HG03432 (cell line): ENCODE data around the gene DNAH1.

Experiments used
- ATAC-seq: cut with Tn5 transposase; IDR thresholded peaks from one replicate; pipeline ENCODE4 v1.9.1; 2021; ENCODE audit warnings: mild to moderate bottlenecking, moderate library complexity; ENCODE audit not compliant: unreplicated experiment

The DNAH1 gene

DNA sequence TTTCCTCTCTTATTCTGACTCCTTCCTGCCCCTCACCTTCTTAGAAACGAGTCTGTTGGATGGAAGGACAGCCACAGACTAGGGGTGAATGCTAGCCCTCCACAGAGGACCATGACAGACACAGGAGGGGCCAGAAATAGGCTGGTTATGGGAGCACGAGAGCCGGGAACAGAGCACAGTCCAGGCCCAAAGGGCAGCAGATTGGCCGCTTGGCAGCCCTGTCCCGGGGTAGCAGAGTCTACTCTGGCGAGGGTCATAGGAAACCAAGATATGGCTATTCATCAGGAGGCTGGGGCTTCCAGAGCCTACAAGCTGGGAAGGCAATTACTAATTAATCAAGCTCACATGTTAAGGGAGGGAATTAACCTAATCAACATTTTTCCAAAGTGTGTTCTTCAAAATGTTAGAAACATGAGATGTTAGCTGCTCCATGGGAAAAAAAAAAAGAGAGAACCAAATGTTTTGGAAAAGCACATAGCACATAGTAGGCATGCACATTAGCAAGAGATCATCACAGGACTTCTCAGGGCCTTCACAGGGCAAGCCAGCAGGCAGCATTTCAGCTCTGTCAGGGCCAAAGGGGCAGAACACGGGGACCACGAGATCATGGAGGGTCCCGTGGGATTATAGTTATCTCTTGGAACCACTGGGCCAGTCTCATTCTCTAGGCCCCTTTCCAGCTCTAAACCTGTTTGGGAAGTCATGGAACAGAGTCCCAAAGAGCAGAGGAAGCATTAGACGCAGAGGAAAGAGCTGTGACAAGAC, 115.5 kb downstream of the DNAH1 start:
- no peak for ATAC-seq

DNA sequence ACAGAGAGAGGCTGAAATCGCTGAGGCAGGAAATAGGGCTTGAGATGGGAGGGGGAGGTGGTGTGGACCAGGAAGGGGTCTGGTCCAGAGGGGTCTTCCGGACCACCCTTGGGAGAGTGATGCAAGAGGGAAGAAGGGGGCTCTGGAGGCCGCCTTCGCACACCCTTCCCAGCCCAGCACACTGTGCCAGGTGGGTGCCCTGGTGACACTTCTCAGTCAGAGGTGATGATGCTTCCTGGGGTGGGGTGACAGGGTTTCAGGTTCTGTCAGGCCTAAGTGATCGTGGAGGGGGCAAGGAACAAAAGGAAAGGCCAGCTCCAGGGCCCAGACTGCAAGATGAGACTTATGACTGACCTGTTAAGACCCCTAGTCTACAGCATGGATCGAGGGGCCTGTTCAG, 116.1 kb downstream of the DNAH1 start:
- ATAC-seq, result no peak

GRCh38 chr3:52432691-52433141, 116.6 kb downstream of the DNAH1 start:
- no peak for ATAC-seq

GRCh38 chr3:52433328-52433995, 117.3 kb downstream of the DNAH1 start:
- ATAC-seq, result no peak

GRCh38 chr3:52433996-52434479, 117.9 kb downstream of the DNAH1 start:
- no peak for ATAC-seq

GRCh38 chr3:52434491-52435115, 118.5 kb downstream of the DNAH1 start:
- no peak for ATAC-seq

DNA sequence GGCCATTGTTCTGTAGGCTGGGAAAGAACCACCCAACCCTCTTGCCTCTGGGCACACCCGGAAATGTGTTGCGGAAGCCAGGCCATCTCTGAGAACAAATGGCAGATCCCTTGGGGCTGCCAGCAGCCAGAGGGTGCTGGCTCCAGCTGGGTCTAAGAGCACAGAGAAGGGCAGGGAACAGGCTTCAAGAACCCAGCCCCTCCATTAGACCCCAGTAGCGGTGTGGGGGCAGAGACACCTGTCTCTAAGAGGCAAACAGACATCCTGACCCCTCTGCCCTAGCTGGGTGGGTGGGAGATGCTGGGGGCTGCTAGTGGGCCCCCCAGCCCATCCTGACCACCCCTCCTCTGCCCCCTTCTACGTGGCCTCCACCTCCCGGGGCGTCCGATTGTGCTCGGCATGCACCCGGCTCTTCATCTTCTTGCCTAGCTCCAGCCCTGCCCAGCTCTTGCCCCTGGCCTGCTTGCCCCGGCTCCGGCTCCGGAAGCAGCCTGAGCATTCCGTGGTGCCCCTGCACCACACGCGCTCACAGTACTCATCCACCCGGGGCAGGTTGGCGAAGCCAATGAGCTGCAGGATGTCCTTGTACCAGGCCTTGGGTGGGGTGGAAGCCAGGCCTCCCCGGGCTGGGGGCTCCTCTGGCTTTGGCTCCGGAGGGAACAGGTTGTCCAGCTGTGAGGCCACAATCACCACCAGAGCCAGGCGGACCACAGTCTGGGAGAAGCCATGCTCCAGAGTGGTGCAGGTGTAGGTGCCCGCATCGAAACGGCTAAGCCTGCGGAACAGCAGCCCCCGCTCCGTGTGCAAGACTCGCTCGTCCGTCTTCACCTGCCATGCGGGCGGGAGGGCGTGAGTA, 119.4 kb downstream of the DNAH1 start:
- ATAC-seq, result no peak

DNA sequence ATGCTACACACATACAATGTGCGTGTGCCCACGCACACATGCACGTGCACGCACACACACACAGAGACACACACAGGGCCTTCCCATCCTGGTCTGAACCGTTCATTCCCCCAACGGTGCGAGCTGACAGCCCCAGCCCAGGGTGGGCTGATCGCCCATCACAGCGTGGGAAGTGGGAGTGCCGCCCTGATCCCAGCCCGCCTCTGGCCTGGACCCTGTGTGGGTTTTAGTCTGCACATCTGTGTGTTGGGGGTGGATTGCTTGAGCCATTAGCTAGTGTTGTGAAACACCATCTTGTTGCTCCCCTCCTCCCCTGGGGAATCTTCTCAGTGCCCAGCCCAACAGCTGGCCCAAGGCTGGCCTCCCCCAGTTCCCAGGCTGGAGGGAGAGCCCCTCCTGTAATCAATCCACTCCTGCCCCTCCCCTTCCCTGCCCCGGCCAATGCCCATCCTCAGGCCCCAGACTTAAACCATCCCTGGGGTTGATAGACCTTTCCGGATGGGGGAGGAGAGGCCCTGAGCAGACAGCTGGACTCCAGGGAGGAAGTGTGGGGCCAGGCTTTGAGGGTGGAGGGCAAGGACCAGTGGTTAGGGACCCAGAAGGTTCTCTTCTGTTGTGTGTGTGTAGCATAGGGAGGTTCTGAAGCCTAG, 120.5 kb downstream of the DNAH1 start:
- no peak for ATAC-seq

DNA sequence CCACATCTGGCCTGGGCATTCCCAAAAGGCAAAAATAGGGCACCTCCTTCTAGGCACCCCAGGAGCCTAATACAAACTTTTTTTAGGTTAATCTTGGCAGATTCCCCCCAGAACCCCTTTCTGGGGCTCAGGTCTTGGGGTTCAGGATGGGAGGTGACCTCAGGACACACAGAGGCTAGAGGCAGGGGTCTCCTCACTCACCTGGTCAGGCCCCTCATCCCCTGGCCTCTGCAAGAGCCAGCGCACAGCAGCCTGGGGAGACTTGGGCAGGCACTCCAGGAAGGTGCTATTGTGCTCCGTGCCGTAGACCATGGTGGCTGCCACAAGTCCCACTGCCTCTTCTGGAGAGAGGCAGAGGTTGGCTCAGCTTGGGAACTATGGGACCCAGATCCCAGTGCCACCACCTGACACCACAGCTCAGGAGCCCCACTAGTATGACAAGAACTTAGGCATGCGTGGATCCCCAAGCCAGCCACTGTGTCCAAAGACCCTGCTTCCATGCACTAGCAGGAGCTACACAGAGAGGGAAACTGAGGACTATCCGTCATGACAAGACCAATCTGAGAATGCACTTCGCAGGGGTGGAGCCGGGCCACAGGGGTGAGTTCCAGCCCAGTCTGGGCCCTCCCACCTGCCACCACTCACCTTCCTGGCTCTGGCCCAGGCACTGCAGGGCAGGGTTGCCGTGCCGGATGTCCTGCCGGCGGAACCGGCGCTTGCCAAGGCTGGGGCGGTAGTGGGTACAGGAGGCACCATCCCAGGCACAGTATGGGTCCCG, 121.4 kb downstream of the DNAH1 start:
- no peak for ATAC-seq

DNA sequence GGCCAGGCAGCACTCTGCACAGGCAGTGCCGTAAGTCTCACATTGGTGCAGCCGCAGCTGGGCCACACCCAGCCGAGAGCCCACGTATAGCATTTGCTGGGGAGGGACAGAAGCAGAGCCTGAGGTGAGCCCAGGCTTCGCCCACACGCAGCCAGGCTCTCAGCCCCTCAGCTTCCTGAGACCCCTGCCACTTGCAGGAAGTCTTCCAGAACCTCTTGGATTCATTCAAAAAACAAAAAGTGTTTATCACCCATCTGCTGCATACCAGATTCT, 121.9 kb downstream of the DNAH1 start:
- ATAC-seq, result no peak

DNA sequence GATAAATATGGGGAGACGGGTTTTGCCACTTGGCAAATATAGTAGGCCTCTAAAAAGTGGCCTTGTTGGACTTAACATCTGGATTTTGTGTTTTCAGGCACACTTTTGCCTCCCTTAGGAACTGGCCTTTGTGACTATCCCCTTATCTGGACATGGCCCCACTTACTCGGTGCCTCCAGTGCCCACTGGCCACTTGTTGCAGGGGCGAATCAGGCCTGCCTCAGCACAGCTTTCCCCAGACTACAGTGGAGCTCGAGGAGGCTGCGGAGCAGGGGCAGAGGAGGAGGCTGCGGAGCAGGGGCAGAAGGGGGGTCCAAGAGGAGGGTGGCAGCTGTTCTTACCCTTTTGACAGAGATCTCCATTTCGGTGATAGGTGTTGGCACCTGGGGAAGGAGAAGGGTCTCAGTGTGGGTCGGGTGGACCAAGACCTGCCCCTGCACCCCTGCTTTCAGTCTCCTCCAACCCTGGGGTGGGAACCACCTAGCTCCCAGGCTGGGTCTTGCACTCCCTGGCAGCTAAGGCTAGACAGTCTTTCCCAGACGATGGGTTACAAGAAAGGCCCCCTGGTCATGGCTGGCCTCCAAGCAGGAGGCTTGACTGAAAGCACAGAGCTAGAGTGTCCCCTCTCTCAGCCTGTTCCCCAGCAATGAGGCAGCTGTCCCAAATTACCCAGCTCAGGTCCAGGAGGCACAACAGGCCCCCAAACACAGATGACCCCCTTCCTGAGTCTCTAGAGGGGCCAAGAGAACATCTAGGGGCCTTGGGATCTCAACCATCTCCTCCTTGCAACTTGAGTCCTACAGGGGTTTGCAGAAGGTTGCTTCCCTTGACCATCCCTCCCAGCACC, 122.7 kb downstream of the DNAH1 start:
- ATAC-seq, result no peak

- ATAC-seq, result no peak
These were observed 123.5 kb downstream of the DNAH1 start for GRCh38 chr3:52439426-52440248.

GRCh38 chr3:52440249-52440551, 124.1 kb downstream of the DNAH1 start:
- no peak for ATAC-seq

DNA sequence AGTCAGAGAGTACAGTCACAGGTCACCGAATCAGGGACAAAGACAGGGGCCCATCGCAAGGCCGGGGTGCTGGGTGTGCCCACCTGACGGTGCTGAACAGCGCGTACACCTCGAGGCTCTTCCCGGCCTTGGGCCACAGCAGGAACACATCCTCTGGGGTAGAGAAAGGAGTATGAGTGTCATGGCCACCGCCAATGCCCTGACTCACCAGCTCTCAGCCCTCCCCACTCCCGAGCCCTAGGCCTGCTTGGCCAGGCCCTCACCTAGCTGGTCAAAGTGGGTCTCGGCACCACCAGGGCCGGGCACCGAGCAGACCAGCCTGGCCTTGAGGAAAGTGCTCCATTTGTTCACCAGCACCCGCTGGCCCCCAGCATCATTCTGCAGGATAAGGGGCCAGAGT, 124.6 kb downstream of the DNAH1 start:
- no peak for ATAC-seq

GRCh38 chr3:52441091-52441771, 125.1 kb downstream of the DNAH1 start:
- no peak for ATAC-seq

- no peak for ATAC-seq
These were observed 125.7 kb downstream of the DNAH1 start for GRCh38 chr3:52441772-52442332.
